ENCODE measurements around the gene CACYBP.

DNA sequence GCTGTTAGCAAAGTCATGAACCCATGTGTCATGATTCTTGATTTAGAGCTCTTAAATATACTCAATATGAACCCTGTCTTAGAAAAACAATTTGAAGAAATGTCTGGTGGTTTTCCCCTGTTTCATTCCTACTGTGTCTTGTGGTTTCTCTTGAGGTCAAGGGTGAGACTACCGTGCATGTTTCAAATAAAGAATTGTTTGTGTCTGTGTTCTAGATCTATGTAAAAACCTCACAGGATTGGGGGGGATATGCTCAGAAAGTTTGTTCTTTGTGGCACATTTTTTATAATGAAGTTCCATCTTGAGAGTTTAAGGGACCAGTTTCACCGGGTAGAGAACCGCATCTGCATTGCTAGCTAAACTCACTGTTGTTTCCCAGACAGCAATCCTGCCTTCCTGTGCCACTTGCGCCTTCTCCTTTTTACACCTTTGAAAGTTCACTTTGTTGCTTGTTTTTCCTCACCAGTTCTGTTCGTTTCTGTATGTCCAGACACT is 30.9 kb upstream of the CACYBP start:
- TF ChIP-seq EZH2phosphoT487 (IDR thresholded peaks at IDR 0.05; ENCODE audit: unreplicated experiment) (no peak), EZH2 (IDR thresholded peaks at IDR 0.05; ENCODE audit: low read depth, unreplicated experiment) (no peak), JUNB (IDR thresholded peaks at IDR 0.05; ENCODE audit: unreplicated experiment) (no peak), CREB1 (CRISPR knock-in tag; IDR thresholded peaks at IDR 0.05; ENCODE audit: low read depth) (no peak), POLR2AphosphoS5 (IDR thresholded peaks at IDR 0.05; ENCODE audit: low read depth) (no peak), ZNF114 (CRISPR knock-in tag; IDR thresholded peaks at IDR 0.05) (no peak), STAT1 (IDR thresholded peaks at IDR 0.05; ENCODE audit: unreplicated experiment) (no peak), ZNF331 (CRISPR knock-in tag; IDR thresholded peaks at IDR 0.05; ENCODE audit: low read depth) (no peak), NANOG (IDR thresholded peaks at IDR 0.05; ENCODE audit: borderline replicate concordance) (no peak)
- TF ChIP-seq, protein P1, sequence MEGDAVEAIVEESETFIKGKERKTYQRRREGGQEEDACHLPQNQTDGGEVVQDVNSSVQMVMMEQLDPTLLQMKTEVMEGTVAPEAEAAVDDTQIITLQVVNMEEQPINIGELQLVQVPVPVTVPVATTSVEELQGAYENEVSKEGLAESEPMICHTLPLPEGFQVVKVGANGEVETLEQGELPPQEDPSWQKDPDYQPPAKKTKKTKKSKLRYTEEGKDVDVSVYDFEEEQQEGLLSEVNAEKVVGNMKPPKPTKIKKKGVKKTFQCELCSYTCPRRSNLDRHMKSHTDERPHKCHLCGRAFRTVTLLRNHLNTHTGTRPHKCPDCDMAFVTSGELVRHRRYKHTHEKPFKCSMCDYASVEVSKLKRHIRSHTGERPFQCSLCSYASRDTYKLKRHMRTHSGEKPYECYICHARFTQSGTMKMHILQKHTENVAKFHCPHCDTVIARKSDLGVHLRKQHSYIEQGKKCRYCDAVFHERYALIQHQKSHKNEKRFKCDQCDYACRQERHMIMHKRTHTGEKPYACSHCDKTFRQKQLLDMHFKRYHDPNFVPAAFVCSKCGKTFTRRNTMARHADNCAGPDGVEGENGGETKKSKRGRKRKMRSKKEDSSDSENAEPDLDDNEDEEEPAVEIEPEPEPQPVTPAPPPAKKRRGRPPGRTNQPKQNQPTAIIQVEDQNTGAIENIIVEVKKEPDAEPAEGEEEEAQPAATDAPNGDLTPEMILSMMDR (conservative IDR thresholded peaks at IDR 0.05; ENCODE audit: low read depth in 2 of 2): no peak
- TF ChIP-seq, protein P2, sequence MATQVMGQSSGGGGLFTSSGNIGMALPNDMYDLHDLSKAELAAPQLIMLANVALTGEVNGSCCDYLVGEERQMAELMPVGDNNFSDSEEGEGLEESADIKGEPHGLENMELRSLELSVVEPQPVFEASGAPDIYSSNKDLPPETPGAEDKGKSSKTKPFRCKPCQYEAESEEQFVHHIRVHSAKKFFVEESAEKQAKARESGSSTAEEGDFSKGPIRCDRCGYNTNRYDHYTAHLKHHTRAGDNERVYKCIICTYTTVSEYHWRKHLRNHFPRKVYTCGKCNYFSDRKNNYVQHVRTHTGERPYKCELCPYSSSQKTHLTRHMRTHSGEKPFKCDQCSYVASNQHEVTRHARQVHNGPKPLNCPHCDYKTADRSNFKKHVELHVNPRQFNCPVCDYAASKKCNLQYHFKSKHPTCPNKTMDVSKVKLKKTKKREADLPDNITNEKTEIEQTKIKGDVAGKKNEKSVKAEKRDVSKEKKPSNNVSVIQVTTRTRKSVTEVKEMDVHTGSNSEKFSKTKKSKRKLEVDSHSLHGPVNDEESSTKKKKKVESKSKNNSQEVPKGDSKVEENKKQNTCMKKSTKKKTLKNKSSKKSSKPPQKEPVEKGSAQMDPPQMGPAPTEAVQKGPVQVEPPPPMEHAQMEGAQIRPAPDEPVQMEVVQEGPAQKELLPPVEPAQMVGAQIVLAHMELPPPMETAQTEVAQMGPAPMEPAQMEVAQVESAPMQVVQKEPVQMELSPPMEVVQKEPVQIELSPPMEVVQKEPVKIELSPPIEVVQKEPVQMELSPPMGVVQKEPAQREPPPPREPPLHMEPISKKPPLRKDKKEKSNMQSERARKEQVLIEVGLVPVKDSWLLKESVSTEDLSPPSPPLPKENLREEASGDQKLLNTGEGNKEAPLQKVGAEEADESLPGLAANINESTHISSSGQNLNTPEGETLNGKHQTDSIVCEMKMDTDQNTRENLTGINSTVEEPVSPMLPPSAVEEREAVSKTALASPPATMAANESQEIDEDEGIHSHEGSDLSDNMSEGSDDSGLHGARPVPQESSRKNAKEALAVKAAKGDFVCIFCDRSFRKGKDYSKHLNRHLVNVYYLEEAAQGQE (IDR thresholded peaks at IDR 0.05; ENCODE audit: unreplicated experiment): no peak
- TF ChIP-seq, protein P3, sequence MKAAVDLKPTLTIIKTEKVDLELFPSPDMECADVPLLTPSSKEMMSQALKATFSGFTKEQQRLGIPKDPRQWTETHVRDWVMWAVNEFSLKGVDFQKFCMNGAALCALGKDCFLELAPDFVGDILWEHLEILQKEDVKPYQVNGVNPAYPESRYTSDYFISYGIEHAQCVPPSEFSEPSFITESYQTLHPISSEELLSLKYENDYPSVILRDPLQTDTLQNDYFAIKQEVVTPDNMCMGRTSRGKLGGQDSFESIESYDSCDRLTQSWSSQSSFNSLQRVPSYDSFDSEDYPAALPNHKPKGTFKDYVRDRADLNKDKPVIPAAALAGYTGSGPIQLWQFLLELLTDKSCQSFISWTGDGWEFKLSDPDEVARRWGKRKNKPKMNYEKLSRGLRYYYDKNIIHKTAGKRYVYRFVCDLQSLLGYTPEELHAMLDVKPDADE (IDR thresholded peaks at IDR 0.05): no peak
- TF ChIP-seq, protein P4, sequence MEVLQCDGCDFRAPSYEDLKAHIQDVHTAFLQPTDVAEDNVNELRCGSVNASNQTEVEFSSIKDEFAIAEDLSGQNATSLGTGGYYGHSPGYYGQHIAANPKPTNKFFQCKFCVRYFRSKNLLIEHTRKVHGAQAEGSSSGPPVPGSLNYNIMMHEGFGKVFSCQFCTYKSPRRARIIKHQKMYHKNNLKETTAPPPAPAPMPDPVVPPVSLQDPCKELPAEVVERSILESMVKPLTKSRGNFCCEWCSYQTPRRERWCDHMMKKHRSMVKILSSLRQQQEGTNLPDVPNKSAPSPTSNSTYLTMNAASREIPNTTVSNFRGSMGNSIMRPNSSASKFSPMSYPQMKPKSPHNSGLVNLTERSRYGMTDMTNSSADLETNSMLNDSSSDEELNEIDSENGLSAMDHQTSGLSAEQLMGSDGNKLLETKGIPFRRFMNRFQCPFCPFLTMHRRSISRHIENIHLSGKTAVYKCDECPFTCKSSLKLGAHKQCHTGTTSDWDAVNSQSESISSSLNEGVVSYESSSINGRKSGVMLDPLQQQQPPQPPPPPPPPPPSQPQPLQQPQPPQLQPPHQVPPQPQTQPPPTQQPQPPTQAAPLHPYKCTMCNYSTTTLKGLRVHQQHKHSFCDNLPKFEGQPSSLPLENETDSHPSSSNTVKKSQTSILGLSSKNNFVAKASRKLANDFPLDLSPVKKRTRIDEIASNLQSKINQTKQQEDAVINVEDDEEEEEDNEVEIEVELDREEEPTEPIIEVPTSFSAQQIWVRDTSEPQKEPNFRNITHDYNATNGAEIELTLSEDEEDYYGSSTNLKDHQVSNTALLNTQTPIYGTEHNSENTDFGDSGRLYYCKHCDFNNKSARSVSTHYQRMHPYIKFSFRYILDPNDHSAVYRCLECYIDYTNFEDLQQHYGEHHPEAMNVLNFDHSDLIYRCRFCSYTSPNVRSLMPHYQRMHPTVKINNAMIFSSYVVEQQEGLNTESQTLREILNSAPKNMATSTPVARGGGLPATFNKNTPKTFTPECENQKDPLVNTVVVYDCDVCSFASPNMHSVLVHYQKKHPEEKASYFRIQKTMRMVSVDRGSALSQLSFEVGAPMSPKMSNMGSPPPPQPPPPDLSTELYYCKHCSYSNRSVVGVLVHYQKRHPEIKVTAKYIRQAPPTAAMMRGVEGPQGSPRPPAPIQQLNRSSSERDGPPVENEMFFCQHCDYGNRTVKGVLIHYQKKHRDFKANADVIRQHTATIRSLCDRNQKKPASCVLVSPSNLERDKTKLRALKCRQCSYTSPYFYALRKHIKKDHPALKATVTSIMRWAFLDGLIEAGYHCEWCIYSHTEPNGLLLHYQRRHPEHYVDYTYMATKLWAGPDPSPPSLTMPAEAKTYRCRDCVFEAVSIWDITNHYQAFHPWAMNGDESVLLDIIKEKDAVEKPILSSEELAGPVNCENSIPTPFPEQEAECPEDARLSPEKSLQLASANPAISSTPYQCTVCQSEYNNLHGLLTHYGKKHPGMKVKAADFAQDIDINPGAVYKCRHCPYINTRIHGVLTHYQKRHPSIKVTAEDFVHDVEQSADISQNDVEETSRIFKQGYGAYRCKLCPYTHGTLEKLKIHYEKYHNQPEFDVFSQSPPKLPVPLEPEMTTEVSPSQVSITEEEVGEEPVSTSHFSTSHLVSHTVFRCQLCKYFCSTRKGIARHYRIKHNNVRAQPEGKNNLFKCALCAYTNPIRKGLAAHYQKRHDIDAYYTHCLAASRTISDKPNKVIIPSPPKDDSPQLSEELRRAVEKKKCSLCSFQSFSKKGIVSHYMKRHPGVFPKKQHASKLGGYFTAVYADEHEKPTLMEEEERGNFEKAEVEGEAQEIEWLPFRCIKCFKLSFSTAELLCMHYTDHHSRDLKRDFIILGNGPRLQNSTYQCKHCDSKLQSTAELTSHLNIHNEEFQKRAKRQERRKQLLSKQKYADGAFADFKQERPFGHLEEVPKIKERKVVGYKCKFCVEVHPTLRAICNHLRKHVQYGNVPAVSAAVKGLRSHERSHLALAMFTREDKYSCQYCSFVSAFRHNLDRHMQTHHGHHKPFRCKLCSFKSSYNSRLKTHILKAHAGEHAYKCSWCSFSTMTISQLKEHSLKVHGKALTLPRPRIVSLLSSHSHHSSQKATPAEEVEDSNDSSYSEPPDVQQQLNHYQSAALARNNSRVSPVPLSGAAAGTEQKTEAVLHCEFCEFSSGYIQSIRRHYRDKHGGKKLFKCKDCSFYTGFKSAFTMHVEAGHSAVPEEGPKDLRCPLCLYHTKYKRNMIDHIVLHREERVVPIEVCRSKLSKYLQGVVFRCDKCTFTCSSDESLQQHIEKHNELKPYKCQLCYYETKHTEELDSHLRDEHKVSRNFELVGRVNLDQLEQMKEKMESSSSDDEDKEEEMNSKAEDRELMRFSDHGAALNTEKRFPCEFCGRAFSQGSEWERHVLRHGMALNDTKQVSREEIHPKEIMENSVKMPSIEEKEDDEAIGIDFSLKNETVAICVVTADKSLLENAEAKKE (CRISPR knock-in tag; IDR thresholded peaks at IDR 0.05): no peak
